HL-60/S4 treated with retinoic acid at 250 ng/mL for 4 days and 3 days (cell line): ENCODE results near the gene ACER2.
"Not testable (repeated sequence)": the region's sequence is repeated elsewhere in the genome, so short reads cannot be mapped to it uniquely, and the experiment has no call there.

ENCODE experiments used
- in situ Hi-C: fragments of 300-500 bp; cut with MboI; formaldehyde crosslinking; loops from 2 replicates; pipeline ENCODE4 v1.7.0; 2022; ENCODE audit warnings: low sequenced_read_pairs

ACER2 gene

GRCh38 chr9:19408316-19408692 lies 505 bp upstream of the ACER2 start:
- in situ Hi-C loops: no loop called here

DNA sequence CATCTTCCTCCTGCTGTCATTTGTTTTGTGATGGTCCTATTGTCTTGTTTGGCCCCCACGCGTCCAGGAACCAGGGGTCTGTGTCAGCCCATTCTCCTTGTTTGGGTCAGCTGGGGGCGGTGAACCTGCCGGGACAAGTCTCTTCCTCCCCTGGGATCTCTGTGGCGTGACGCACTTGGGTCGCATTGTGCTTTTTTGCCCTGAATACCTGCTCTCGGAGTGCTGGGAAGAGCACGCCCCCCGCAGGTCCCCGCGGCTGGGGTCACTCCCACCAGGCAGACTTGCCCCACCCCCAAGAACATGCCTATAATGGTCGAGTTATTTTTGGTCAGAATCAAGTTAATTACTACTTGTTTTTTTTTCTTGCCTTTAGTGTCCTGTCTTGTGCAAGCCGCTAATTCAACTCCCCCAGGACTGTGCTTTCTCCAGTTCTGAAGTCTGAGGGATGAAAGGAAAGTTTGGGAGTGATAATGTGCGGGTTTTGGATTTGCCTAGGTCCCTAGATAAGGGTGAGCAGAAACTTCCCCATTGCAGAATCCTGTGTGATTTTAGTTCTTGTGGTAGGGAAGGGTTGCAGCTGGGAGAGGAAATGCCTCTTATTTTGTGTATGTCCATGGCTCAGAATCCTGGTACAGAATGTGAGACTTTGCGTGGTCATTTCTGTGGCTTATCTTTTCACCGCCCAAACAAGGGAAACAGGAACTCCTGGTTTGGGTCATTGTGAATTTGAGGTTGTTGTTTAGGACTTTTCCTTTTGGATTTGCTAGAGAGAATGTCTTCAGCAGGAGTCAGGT lies 789 bp downstream of the ACER2 start:
- in situ Hi-C loops: no loop called here

GRCh38 chr9:19410195-19410503 lies 1.3 kb downstream of the ACER2 start:
- in situ Hi-C loops: no loop called here

GRCh38 chr9:19410594-19410993 lies 1.8 kb downstream of the ACER2 start:
- in situ Hi-C loops: no loop called here

DNA sequence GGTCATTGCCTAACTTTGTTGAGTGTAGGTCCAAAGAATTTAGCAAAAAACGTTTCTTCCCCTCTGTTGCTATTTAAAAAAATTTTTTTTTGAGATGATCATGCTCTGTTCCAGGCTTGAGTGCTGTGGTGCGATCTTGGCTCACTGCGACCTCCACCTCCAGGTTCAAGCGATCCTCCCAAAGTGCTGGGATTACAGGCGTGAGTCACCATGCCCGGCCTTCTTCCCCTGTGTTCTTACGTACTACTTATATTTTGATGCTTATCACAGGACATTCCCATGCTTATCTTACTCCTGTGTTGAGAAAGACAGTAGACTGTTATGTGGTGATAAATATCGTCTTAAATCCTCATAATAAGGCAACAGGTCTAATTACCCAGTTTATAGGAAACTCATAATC lies 2.5 kb downstream of the ACER2 start:
- in situ Hi-C loops: no loop called here

DNA sequence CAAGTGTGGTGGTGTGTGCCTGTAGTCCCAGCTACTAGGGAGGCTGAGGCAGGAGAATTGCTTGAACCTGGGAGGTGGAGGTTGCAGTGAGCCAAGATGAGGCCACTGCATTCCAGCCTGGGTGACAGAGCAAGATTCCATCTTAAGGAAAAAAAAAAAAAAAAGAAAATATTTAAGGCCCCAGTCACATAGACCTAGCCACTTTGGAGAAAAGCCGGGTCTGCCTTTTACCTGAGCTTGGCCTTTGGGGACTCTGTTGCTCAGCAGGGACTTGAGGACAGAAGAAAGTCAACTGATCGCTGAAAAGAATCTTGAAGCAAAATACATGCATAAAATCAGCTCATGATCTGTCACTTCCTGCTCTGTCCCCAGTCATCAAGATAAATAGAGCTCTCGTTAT lies 4.6 kb downstream of the ACER2 start:
- in situ Hi-C loops: not testable (repeated sequence)

DNA sequence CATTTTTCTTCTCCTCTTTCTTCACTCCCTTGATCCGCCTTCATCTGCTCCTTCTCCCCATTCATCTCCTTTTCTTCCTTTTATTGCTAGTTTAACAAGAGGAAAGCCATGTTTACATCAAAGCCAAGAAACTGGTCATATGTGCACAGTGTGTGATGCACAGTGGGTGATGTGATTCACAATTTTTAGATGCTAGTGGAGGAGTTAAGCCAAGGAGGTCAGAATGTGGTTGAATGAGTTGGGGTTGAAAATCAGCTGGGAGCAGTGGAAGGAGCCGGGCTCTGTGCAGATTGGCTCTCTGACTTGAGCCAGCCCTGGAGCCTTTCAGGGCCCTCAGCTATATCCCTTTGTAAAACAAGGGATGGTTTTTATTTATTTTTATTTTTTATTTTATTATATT lies 7.3 kb downstream of the ACER2 start:
- in situ Hi-C loops: no loop called here

DNA sequence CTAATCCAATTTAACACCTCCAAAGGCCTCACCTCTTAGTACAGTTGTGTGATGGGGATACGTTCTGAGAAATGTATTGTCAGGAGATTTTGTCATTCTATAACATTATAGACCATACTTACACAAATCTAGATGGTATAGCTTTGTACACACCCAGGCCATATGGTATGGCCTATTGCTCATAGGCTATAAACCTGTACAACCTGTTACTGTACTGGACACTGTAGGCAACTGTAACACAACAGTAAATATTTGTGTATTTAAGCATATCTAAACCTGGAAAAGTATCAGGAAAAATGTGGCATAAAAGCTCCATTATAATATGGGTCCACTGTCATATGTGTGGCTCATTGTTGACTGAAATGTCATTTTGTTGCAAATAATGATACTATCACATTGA lies 12.1 kb downstream of the ACER2 start:
- in situ Hi-C loops: no loop called here

DNA sequence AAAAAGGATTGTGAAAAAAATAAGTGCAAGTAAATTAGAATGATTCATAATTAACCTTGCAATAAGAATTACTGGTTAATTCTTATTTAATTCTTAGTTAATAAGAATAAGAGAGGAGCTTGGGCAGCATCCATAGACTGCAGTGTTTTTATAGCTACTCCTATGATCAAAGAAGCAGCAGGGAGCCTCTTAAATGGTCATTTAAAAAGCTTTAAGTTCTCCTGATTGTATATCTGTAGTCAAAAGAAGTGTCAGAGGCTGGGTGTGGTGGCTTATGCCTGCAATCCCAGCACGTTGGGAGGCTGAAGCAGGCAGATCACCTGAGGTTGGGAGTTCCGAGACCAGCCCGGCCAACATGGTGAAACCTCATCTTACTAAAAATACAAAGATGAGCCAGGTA lies 14.4 kb downstream of the ACER2 start:
- in situ Hi-C loops: no loop called here

- in situ Hi-C loops: no loop called here
Observed at GRCh38 chr9:19424176-19424779, 15.5 kb downstream of the ACER2 start.

GRCh38 chr9:19429595-19429994 lies 20.8 kb downstream of the ACER2 start:
- in situ Hi-C loops: no loop called here

- in situ Hi-C loops: no loop called here
Observed at GRCh38 chr9:19430201-19430760, 21.5 kb downstream of the ACER2 start.

DNA sequence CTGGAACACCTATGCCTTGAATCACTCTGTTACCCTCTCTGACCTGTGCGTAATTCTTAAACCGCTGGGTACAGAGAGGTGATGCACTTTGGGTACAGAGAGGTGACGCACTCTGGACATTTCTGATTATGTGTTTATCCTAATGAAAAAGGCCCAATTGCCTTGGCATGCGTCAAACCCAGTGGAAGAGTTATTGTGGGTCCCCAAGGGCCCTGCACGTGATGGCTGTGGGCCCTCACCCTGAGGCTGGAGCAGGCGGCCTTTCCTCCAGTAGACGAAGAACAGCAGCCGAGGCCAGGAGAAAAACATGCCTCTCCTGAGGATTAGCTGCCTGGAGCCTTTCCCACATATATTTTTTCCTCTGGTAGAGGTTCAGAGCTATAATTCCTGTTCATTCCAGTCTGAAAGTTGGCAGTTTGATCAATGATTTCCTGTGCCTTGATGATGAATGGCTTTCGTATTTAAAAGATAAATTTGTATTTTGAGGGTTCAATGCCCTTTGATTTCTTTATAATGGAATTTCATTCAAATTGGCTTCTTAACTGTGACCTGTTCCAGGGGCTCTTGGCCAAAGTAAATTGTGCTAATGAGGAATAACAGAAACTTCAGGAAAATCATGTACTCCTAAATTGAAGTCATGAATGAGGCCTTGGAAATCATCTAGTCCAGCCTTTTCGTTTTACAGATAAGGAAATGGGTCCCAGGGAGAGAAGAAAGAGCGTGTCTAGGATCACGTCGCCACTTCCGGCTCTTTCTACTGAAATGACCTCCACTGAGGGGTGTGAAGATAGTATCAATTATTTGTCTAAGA lies 22.8 kb downstream of the ACER2 start:
- in situ Hi-C loops: no loop called here

DNA sequence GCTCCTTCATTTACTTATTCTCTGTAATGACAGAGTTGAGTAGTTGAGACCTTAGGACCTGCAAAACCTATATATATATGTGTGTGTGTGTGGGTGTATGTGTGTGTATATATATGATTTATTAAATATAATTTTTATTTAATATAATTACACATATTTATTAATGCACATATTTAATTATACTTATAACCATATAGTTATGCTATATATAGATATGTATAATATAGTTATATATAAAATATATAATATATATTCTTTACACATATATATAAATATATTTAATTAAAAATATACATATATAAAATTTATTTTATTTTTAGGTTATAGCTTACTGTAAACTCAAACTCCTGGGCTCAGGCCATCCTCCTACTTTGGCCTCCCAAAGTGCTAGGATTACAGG lies 23.7 kb downstream of the ACER2 start:
- in situ Hi-C loops: no loop called here

DNA sequence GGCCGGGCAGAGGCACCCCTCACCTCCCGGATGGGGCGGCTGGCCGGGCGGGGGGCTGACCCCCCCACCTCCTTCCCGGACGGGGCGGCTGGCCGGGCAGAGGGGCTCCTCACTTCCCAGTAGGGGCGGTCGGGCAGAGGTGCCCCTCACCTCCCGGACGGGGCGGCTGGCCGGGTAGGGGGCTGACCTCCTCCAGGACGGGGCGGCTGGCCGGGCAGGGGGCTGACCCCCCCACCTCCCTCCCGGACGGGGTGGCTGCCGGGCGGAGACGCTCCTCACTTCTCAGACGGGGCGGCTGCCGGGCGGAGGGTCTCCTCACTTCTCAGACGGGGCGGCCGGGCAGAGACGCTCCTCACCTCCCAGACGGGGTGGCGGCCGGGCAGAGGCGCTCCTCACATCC lies 24.9 kb downstream of the ACER2 start:
- in situ Hi-C loops: not testable (repeated sequence)

DNA sequence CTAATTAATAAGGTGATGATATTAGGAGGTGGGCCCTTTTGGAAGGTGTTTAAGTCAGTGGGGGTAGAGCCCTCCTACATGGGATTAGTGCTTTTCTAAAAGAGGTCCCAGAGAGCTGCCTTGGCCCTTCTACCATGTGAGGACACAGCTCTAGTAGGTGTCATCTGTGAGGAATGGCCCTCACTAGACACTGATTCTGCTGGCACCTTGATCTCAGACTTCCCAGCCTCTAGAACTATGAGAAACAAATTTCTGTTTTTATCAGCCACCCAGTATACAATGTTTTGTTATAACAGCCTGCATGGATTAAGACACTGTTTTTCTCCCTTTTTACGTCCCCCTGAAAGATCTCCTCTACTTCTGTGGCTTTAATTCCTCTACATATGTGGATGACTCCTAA lies 31.6 kb downstream of the ACER2 start:
- in situ Hi-C loops: no loop called here

GRCh38 chr9:19440823-19441580 lies 32.2 kb downstream of the ACER2 start:
- in situ Hi-C loops: no loop called here

GRCh38 chr9:19441730-19442129 lies 32.9 kb downstream of the ACER2 start:
- in situ Hi-C loops: no loop called here

DNA sequence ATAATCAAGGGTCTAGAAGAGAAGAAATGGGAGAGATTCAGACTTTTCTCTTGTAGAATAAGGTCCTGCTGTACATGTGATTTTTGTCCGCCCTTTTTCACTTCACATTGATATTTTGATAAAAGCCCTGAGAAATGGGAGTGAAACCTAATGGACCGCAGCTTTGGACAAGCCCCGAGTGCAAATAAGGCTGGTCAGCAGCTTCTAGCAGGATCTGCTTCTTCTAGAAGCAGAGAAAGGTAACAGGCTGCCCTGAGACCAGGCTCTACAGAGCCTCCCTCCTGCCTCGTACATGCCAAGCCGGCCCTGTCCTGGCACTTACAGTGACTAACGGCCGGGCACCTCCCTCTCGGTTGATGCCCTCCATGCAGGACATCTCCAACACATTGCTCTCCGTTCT lies 33.4 kb downstream of the ACER2 start:
- in situ Hi-C loops: no loop called here

DNA sequence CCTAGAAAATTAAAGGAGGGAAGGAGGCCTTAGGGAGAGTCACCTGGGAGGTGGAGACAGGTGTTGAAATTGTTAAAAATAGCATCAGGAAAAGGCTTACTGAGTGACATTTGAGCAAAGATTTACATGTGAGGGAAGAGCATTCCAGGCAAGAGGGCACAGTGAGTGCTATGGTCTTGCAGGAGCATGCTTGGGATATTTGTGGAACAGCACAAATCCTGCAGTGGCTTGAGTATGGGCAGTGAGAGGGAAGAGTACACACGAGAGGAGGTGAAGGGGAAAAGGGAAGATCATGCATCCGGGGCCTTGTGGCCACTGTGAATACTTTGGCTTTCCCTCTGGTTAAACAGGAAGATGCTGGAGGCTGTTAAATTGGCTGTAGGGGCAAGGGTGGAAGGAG lies 36.6 kb downstream of the ACER2 start:
- in situ Hi-C loops: no loop called here

GRCh38 chr9:19446361-19446861 lies 37.6 kb downstream of the ACER2 start:
- in situ Hi-C loops: no loop called here
